Activated B cell treated with CpG ODN at 0.5 μM for 24 hours (primary cell): ENCODE results near the gene CHST8. TPM values are rescaled to one million over a fixed set of nuclear protein-coding genes. Genes with fewer than 3 reads are reported as not detected.

Experiments
- ATAC-seq: fragments of 200-7000 bp; cut with Tn5 transposase; one replicate; pipeline ENCODE4 v1.10.0; 2021; ENCODE audit warnings: low read depth, mild to moderate bottlenecking, moderate library complexity
- CTCF ChIA-PET: fragments of 350-600 bp; sonication (Branson Sonifier 250); formaldehyde crosslinking; loops from one replicate; lab custom pipeline; 2021; ENCODE audit warnings: antibody characterized with exemption; lab: Charles Lee
- POLR2A ChIA-PET: fragments of 350-600 bp; sonication (Branson Sonifier 250); formaldehyde crosslinking; loops from one replicate; lab custom pipeline; 2021; ENCODE audit warnings: antibody characterized with exemption; lab: Charles Lee
- DNase-seq: peaks from one replicate; pipeline ENCODE4 v3.0.0; 2022
- H3K27ac Mint-ChIP-seq: one replicate; pipeline ENCODE4 v1.8.0; 2020; ENCODE audit warnings: mixed read lengths
- H3K27me3 Mint-ChIP-seq: one replicate; pipeline ENCODE4 v1.8.0; 2021; ENCODE audit warnings: mixed read lengths
- H3K36me3 Mint-ChIP-seq: one replicate; pipeline ENCODE4 v1.8.0; 2021; ENCODE audit warnings: low read depth, mixed read lengths
- H3K4me1 Mint-ChIP-seq: one replicate; pipeline ENCODE4 v1.8.0; 2021; ENCODE audit warnings: mixed read lengths
- H3K4me3 Mint-ChIP-seq: one replicate; pipeline ENCODE4 v1.8.0; 2020; ENCODE audit warnings: mild to moderate bottlenecking, mixed read lengths
- H3K9me3 Mint-ChIP-seq: one replicate; pipeline ENCODE4 v1.8.0; 2020; ENCODE audit warnings: mixed read lengths
- CTCF ChIP-seq: fragments of 200-600 bp; IDR thresholded peaks from one replicate; pipeline ENCODE4 v1.8.0; 2022; ENCODE audit warnings: antibody characterized with exemption, mild to moderate bottlenecking
- intact Hi-C: fragments of 100-400 bp; cut with micrococcal nuclease; formaldehyde crosslinking; loops from one replicate; pipeline ENCODE4 v1.15.1; 2024
- total RNA-seq: library from RNA; stranded (reverse); gene quantifications from 2 replicates; pipeline ENCODE4 v1.2.3, GENCODE V29; 2022

CHST8 gene
- total RNA-seq, 1 donor from 2014 or later: not detected

GRCh38 chr19:33580645-33581037 lies 41.1 kb upstream of the CHST8 start:
- ChIA-PET CTCF (no interaction called here), POLR2A (no interaction called here)
- H3K4me1 Mint-ChIP-seq: no peaks in the 10 kb centered on the region
- H3K27ac Mint-ChIP-seq: no peak overlapping the region
- H3K9me3 Mint-ChIP-seq: no peaks in the 10 kb centered on the region
- intact Hi-C loops: no loop called here
- H3K4me3 Mint-ChIP-seq: no peak overlapping the region
- H3K27me3 Mint-ChIP-seq: no peaks in the 10 kb centered on the region
- no peaks in the 10 kb centered on the region for H3K36me3 Mint-ChIP-seq
- no peak for DNase-seq
- ATAC-seq: no peak
- TF ChIP-seq CTCF: no peak

- no peaks in the 10 kb centered on the region for H3K27me3 Mint-ChIP-seq
- H3K4me1 Mint-ChIP-seq: no peaks in the 10 kb centered on the region
- peaks cover 11% of the 10 kb centered on the region for H3K9me3 Mint-ChIP-seq
- no peak for DNase-seq
- ATAC-seq: no peak
- ChIA-PET CTCF (no interaction called here), POLR2A (no interaction called here)
- no peak for TF ChIP-seq CTCF
- intact Hi-C loops: no loop called here
- H3K36me3 Mint-ChIP-seq: no peaks in the 10 kb centered on the region
- no peak overlapping the region for H3K27ac Mint-ChIP-seq
- H3K4me3 Mint-ChIP-seq: no peak overlapping the region
Measured at GRCh38 chr19:33582914-33583313, 38.8 kb upstream of the CHST8 start.

- ChIA-PET CTCF (no interaction called here), POLR2A (no interaction called here)
- DNase-seq (no peak), ATAC-seq (no peak)
- intact Hi-C loops: no loop called here
- H3K4me3 Mint-ChIP-seq: no peak overlapping the region
- no peak for TF ChIP-seq CTCF
- H3K27ac Mint-ChIP-seq: no peak overlapping the region
- peaks cover 11% of the 10 kb centered on the region for H3K9me3 Mint-ChIP-seq
- no peaks in the 10 kb centered on the region for H3K4me1 Mint-ChIP-seq
- H3K27me3 Mint-ChIP-seq: no peaks in the 10 kb centered on the region
- H3K36me3 Mint-ChIP-seq: no peaks in the 10 kb centered on the region
Measured at GRCh38 chr19:33587150-33587549, 34.6 kb upstream of the CHST8 start.

- ChIA-PET POLR2A (no interaction called here), CTCF (no interaction called here)
- no peak overlapping the region for H3K4me3 Mint-ChIP-seq
- TF ChIP-seq CTCF: no peak
- H3K27me3 Mint-ChIP-seq: no peaks in the 10 kb centered on the region
- peaks cover 11% of the 10 kb centered on the region for H3K9me3 Mint-ChIP-seq
- intact Hi-C loops: no loop called here
- H3K27ac Mint-ChIP-seq: no peak overlapping the region
- no peaks in the 10 kb centered on the region for H3K36me3 Mint-ChIP-seq
- H3K4me1 Mint-ChIP-seq: no peaks in the 10 kb centered on the region
- ATAC-seq: no peak
- DNase-seq: no peak
Measured at GRCh38 chr19:33590224-33590623, 31.5 kb upstream of the CHST8 start.

- intact Hi-C loops: no loop called here
- TF ChIP-seq CTCF: no peak
- POLR2A ChIA-PET: no interaction called here
Measured at GRCh38 chr19:33595783-33596182, 26.0 kb upstream of the CHST8 start.

More at GRCh38 chr19:33595783-33596182, 26.0 kb upstream of the CHST8 start:
- CTCF ChIA-PET: no interaction called here
- Mint-ChIP-seq H3K4me3 (no peak overlapping the region), H3K4me1 (no peaks in the 10 kb centered on the region), H3K9me3 (no peaks in the 10 kb centered on the region), H3K27ac (no peak overlapping the region), H3K36me3 (no peaks in the 10 kb centered on the region), H3K27me3 (peaks cover 2% of the 10 kb centered on the region)
- no peak for DNase-seq
- ATAC-seq: no peak
